Neutrophil (primary cell): ENCODE measurements around the gene PIGR.

Experiments used
- H3K27ac ChIP-seq: fragments of 200-600 bp; sonication (generic); 2 replicates; pipeline ENCODE4 v1.5.1; 2016; ENCODE audit warnings: mild to moderate bottlenecking, moderate library complexity
- H3K27me3 ChIP-seq: fragments of 200-600 bp; sonication (generic); 2 replicates; pipeline ENCODE4 v1.6.0; 2016; ENCODE audit warnings: mild to moderate bottlenecking
- H3K36me3 ChIP-seq: fragments of 200-600 bp; sonication (generic); 2 replicates; pipeline ENCODE4 v1.5.1; 2017
- H3K4me1 ChIP-seq, 2 experiments: fragments of 200-600 bp in 1 of 2; sonication (generic) in 1 of 2; 1 replicate in 1 of 2; 2 replicates in 1 of 2; pipeline versions ENCODE4 v1.5.1 to v1.6.1; 2013 to 2016; ENCODE audit warnings: low read depth in 1 of 2, low read length in 1 of 2, mild to moderate bottlenecking in 1 of 2, moderate library complexity in 1 of 2; ENCODE audit not compliant: control insufficient read depth in 1 of 2, insufficient read depth in 1 of 2
- H3K4me3 ChIP-seq, 2 experiments: fragments of 200-600 bp in 1 of 2; sonication (generic) in 1 of 2; 1 replicate in 1 of 2; 2 replicates in 1 of 2; pipeline ENCODE4 v1.5.1; 2013 to 2016; ENCODE audit warnings: low read depth in 1 of 2, low read length in 1 of 2, mild to moderate bottlenecking in 1 of 2, moderate library complexity in 1 of 2
- H3K9me3 ChIP-seq: fragments of 200-600 bp; sonication (generic); 2 replicates; pipeline ENCODE4 v1.5.1; 2016
- CTCF ChIP-seq: fragments of 200-600 bp; sonication (generic); IDR thresholded peaks from 2 replicates; pipeline ENCODE4 v1.5.1; 2016; ENCODE audit warnings: antibody characterized with exemption

The PIGR gene

DNA sequence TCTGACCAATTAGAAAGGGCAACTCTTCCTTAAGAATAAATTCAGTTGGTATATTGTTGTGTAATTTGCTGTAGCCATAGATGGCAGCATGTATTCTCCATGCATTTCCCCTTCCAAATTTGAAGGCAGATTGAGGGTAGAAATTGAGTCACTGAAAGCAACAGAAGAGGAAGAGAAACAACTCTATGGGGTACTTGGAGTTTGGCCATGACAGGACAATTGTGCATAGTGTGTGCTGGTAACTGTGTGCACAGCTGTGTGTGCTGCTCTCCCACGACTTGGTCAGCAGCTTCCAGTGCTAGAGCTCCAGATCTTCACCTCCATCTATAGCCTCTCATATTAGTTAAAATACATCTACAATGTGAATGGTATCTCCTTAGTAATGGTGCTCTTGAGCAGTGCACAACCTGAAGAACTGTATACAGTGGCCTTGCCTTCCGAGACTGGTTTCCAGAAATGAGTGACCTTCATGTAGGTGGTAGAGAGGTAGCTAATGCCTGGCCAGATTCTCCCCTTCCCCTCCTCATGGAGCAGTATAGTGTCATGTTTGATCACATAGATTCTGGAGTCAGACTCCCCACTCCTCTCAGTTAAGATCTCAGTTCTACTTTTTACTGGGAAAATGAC is 24.9 kb upstream of the PIGR start:
- Histone ChIP-seq H3K27ac (no peak overlapping the region), H3K4me1 (peaks cover 13 to 15% of the 10 kb centered on the region in 2 experiments), H3K4me3 (no peak overlapping the region), H3K27me3 (peaks cover 61% of the 10 kb centered on the region), H3K36me3 (no peaks in the 10 kb centered on the region), H3K9me3 (no peaks in the 10 kb centered on the region)
- TF ChIP-seq CTCF: no peak

DNA sequence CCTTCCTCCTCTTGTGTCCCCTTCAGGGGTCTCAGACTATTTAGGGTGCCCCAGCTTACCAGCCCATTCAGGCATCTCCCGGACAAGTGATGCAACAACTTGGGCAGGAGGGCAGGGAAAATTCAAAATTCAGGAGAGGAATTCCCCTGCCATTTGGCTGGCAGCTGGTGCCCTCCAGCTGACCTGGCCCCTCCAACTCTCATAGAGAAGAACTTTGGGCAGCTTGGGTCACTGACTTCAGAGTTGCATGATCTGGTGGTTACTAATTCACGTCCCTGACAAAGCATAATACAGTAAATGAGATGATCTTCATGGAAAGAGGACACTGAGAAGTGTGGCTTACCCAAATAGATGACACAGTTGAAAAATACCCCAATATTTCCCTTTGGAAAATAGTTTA is 24.2 kb upstream of the PIGR start, which contains the start of gene FCAMR:
Gene FCAMR, minus strand, starts transcription at position 15 of the 400 bp plus-strand sequence. CDS start 335 bp downstream, outside the sequence.
- no peak within 1 kb of the TSS for H3K4me3 ChIP-seq
- TF ChIP-seq CTCF: no peak
- no peak within 1 kb of the TSS for H3K27ac ChIP-seq
- no peaks in the 10 kb centered on the region for H3K36me3 ChIP-seq
- peaks cover 13 to 15% of the 10 kb centered on the region in 2 experiments for H3K4me1 ChIP-seq
- no peaks in the 10 kb centered on the region for H3K9me3 ChIP-seq
- H3K27me3 ChIP-seq: peaks cover 68% of the 10 kb centered on the region

DNA sequence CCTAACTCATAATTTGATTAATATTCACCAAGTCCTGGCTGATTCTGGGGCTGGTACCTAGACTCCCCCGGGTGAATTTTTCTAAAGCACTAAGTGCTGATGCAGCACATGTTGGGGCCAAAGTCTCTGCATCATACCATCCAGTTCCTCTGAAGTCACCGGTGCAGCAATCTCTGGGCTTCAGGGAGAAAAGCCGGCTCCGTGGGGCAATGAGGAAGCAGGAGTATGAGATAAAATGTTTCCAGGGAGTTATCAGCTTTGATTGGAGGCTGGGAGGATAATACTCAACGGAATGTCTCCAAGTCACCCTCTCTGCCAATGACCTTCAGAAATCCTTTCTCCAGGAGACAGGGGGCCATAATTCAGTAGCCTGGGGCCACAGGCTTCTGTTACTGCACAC is 22.8 kb upstream of the PIGR start:
- peaks cover 82% of the 10 kb centered on the region for H3K27me3 ChIP-seq
- no peaks in the 10 kb centered on the region for H3K9me3 ChIP-seq
- H3K36me3 ChIP-seq: no peaks in the 10 kb centered on the region
- H3K27ac ChIP-seq: no peak overlapping the region
- TF ChIP-seq CTCF: no peak
- no peak overlapping the region for H3K4me3 ChIP-seq
- peaks cover 13 to 15% of the 10 kb centered on the region in 2 experiments for H3K4me1 ChIP-seq

DNA sequence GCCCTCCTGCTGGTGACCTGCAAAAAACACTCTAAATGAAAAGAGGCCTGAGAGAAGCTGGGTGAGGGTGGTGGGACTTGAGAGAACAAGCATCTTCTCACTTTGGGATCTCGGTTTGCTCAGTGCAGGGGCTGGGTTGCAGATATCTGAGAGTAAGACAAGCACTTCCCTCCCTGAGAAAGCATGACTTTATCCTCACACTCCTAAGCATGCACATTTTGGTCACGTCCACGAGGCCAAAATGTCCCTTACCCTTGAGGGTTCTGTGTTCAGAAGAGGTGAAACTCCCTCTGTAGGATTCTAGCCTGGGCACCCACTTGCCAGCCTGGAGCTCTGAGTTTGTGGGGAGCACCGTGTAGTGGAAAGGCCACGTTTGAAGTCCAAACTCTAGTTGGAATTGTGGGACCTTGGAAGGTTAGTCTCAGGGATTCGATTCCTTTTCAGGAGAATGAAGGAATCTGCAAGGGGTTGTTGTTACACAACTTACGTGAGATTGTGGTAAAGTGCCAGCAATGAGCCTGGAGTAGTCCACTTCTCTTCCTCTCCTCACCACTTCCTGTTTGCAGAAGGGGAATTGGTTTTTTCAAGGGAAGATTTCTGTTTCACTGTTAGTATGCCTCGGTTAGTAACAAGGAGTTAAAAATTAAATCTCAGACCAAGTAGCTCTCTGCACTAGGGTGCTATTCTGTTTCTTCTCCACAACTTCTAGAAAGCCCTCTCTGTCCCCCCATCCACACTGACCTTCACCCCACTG is 21.0 kb upstream of the PIGR start:
- peaks cover 79% of the 10 kb centered on the region for H3K27me3 ChIP-seq
- no peak for TF ChIP-seq CTCF
- peak overlapping the region; percentile 6 for H3K27ac ChIP-seq
- no peaks in the 10 kb centered on the region for H3K36me3 ChIP-seq
- peaks cover 13 to 16% of the 10 kb centered on the region in 2 experiments for H3K4me1 ChIP-seq
- no peaks in the 10 kb centered on the region for H3K9me3 ChIP-seq
- no peak overlapping the region for H3K4me3 ChIP-seq

DNA sequence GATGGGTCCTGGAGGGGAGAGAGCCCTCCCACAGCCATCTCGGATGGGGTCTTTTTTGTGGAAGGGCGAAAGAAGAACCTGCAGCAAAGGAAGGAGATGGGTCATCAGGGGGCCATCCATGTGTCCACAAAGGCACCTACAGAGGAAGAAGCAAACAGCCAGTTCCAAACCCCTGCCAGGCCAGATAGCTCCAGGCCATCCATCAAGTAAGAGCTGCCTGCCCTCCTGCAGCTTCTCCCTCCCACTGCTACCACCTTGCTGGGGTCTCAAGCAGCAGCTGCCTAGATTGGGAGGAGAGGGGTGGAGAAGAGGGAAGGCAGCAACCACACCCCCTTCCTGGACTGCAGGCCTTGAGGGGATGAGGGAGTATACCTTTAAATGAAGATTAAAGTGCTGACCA is 19.5 kb upstream of the PIGR start:
- no peak for TF ChIP-seq CTCF
- Histone ChIP-seq H3K4me1 (peaks cover 13 to 19% of the 10 kb centered on the region in 2 experiments), H3K36me3 (no peaks in the 10 kb centered on the region), H3K27me3 (peaks cover 64% of the 10 kb centered on the region), H3K4me3 (no peak overlapping the region), H3K27ac (no peak overlapping the region), H3K9me3 (no peaks in the 10 kb centered on the region)
